Naive thymus-derived CD4-positive, alpha-beta T cell (primary cell): ENCODE measurements around the gene ARFGAP2. TPM values are rescaled to one million over a fixed set of nuclear protein-coding genes. Genes with fewer than 3 reads are reported as not detected.
"Not testable (repeated sequence)": the region's sequence is repeated elsewhere in the genome, so short reads cannot be mapped to it uniquely, and the experiment has no call there.

Source experiments
- ATAC-seq: fragments of 150-1000 bp; cut with Tn5 transposase; 2 replicates; pipeline ENCODE4 v1.10.0; 2021; ENCODE audit warnings: mild to moderate bottlenecking, moderate library complexity
- CTCF ChIA-PET: fragments of 350-600 bp; sonication (Branson Sonifier 250); formaldehyde crosslinking; loops from one replicate; lab custom pipeline; 2021; ENCODE audit warnings: antibody characterized with exemption; lab: Charles Lee
- POLR2A ChIA-PET: fragments of 350-600 bp; sonication (Branson Sonifier 250); formaldehyde crosslinking; loops from one replicate; lab custom pipeline; 2021; ENCODE audit warnings: antibody characterized with exemption, inconsistent platforms; lab: Charles Lee
- DNase-seq, 9 donors: peaks; one replicate each; pipeline versions ENCODE4 v3.0.0 to v3.0.0-alpha.2; 2020 to 2022; ENCODE audit warnings: mixed read lengths in 1 of 9
- H3K27ac ChIP-seq: one replicate; pipeline ENCODE4 v1.7.0; 2013; ENCODE audit warnings: mild to moderate bottlenecking, low read depth, low read length, moderate library complexity
- H3K27me3 ChIP-seq, 2 donors: one replicate each; pipeline ENCODE4 v1.7.0; 2013; ENCODE audit warnings: low read length in 2 of 2, mild to moderate bottlenecking in 2 of 2, moderate library complexity in 2 of 2; ENCODE audit not compliant: control insufficient read depth in 2 of 2, insufficient read depth in 2 of 2
- H3K36me3 ChIP-seq, 3 experiments: 1 replicate in 2 of 3; 2 replicates in 1 of 3; pipeline ENCODE4 v1.7.0; 2013; ENCODE audit warnings: low read length in 3 of 3, mild to moderate bottlenecking in 3 of 3, moderate library complexity in 1 of 3; ENCODE audit not compliant: insufficient read depth in 3 of 3, control insufficient read depth in 2 of 3
- H3K4me1 ChIP-seq, 2 donors: one replicate each; pipeline ENCODE4 v1.7.0; 2013; ENCODE audit warnings: low read length in 2 of 2, mild to moderate bottlenecking in 2 of 2, moderate library complexity in 1 of 2; ENCODE audit not compliant: control insufficient read depth in 2 of 2, insufficient read depth in 2 of 2
- H3K4me3 ChIP-seq: 2 replicates; pipeline ENCODE4 v1.7.0; 2013; ENCODE audit warnings: mild to moderate bottlenecking, low read length
- H3K9me3 ChIP-seq, 3 experiments: 1 replicate in 2 of 3; 2 replicates in 1 of 3; pipeline ENCODE4 v1.7.0; 2013; ENCODE audit warnings: low read length in 3 of 3; ENCODE audit not compliant: control insufficient read depth in 2 of 3
- H3K27ac Mint-ChIP-seq, 9 donors: one replicate each; pipeline ENCODE4 v1.8.0; 2020 to 2022; ENCODE audit warnings: mixed read lengths in 9 of 9, mild to moderate bottlenecking in 8 of 9, moderate library complexity in 5 of 9, inconsistent platforms in 2 of 9
- H3K27me3 Mint-ChIP-seq, 5 donors: one replicate each; pipeline ENCODE4 v1.8.0; 2021 to 2022; ENCODE audit warnings: mixed read lengths in 5 of 5, mild to moderate bottlenecking in 1 of 5
- H3K36me3 Mint-ChIP-seq, 5 donors: one replicate each; pipeline ENCODE4 v1.8.0; 2020 to 2022; ENCODE audit warnings: mixed read lengths in 5 of 5, mild to moderate bottlenecking in 3 of 5, inconsistent platforms in 1 of 5
- H3K4me1 Mint-ChIP-seq, 7 donors: one replicate each; pipeline ENCODE4 v1.8.0; 2020 to 2022; ENCODE audit warnings: mixed read lengths in 7 of 7, mild to moderate bottlenecking in 3 of 7, inconsistent platforms in 1 of 7
- H3K4me3 Mint-ChIP-seq, 10 donors: one replicate each; pipeline ENCODE4 v1.8.0; 2020 to 2022; ENCODE audit warnings: mild to moderate bottlenecking in 10 of 10, mixed read lengths in 10 of 10, moderate library complexity in 6 of 10, inconsistent platforms in 2 of 10
- H3K9me3 Mint-ChIP-seq, 11 donors: one replicate each; pipeline ENCODE4 v1.8.0; 2020 to 2022; ENCODE audit warnings: mixed read lengths in 11 of 11, mild to moderate bottlenecking in 4 of 11, inconsistent platforms in 1 of 11, moderate library complexity in 1 of 11
- intact Hi-C, 2 donors: fragments of 100-400 bp; cut with micrococcal nuclease; formaldehyde crosslinking; loops; one replicate each; pipeline ENCODE4 v1.15.1; 2023
- polyA plus RNA-seq, 2 donors: library from polyadenylated mRNA; unstranded; fragments of 300-500 nt; fragmentation: Illumina TruSeq; gene quantifications; one replicate each; pipeline ENCODE4 v1.2.3, GENCODE V29; 2021
- total RNA-seq, 6 experiments: library from RNA in 5 of 6; stranded (reverse) in 5 of 6; gene quantifications; 1 replicate in 5 of 6; 2 replicates in 1 of 6; pipeline ENCODE4 v1.2.3 and lab custom pipeline; 2021 to 2026

Gene ARFGAP2
- total and polyA plus RNA-seq, 7 experiments from 2014 or later: 107 to 220 (median 145) TPM

DNA sequence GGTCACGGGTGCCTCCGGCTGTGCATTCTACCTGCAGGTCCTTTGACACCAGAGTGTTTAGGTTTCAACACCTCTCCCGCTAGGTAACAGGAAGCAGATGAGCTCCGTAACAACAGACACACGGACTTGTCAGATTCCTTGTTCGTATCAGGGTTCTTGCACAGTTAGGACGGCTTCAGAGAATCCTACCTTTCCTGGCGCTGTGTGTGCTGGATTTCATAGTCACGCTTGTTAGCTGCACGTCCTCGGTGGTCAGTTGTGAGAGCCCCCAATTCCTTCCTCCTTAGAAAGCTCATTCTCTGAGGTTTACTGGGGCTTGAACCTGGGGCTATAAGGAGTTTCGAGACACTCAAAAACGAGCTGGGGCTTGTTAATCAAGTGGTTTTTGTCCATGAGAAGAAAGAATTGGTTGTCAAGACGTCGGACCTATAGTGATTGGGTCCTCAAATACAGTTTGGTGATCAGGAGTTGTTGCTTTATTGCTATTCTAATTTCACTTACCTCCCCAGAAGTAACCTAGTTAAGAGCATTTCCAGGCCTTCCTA, 38.8 kb upstream of the ARFGAP2 start:
- H3K9me3 Mint-ChIP-seq: peaks cover 0 to 2% (median 0%) of the 10 kb centered on the region in 11 donors
- H3K4me1 Mint-ChIP-seq: peaks cover 27 to 49% (median 37%) of the 10 kb centered on the region in 7 donors
- Histone ChIP-seq H3K27me3 (no peaks in the 10 kb centered on the region), H3K9me3 (no peaks in the 10 kb centered on the region), H3K4me3 (peak overlapping the region; percentile 89), H3K27ac (peak overlapping the region; percentile 85), H3K36me3 (peaks cover 0 to 20% (median 0%) of the 10 kb centered on the region in 3 experiments), H3K4me1 (peaks cover 3 to 21% of the 10 kb centered on the region in 2 donors)
- DNase-seq: no peak
- peak overlapping the region; percentile 96 to 100 (median 98) for H3K27ac Mint-ChIP-seq
- intact Hi-C loops: loop anchor here (1.0 to 10.0 kb wide), 7 partner anchors 10 to 601 kb away; partner anchors contain the start of genes ACP2 (in 1 of the 2), ATG13 (in 1 of the 2), CSTPP1 (in 1 of the 2) and HARBI1 (in 1 of the 2)
- ChIA-PET POLR2A (interaction anchor here (0.5 to 3.4 kb wide), 23 partner anchors 9 to 553 kb away, joined by 3 to 63 read pairs (median 5); partner anchors contain the start of genes ACP2, ARFGAP2, MADD and NR1H3), CTCF (interaction anchor here (1.0 to 3.1 kb wide), 5 partner anchors 19 to 55 kb away, joined by 5 to 15 read pairs (median 10); partner anchors contain the start of genes ACP2, ARFGAP2 and MADD)
- H3K27me3 Mint-ChIP-seq: no peaks in the 10 kb centered on the region
- no peak for ATAC-seq
- peak overlapping the region; percentile 92 to 100 (median 96) for H3K4me3 Mint-ChIP-seq
- H3K36me3 Mint-ChIP-seq: peaks cover 8 to 39% (median 20%) of the 10 kb centered on the region in 5 donors

GRCh38 chr11:47213950-47214565, 37.4 kb upstream of the ARFGAP2 start:
- H3K4me3 Mint-ChIP-seq: peak overlapping the region; percentile 92 to 100 (median 96)
- no peaks in the 10 kb centered on the region for H3K9me3 Mint-ChIP-seq
- Histone ChIP-seq H3K27me3 (no peaks in the 10 kb centered on the region), H3K4me3 (peak overlapping the region; percentile 89), H3K4me1 (peaks cover 3 to 21% of the 10 kb centered on the region in 2 donors), H3K27ac (peak overlapping the region; percentile 85), H3K36me3 (peaks cover 0 to 9% (median 0%) of the 10 kb centered on the region in 3 experiments), H3K9me3 (no peaks in the 10 kb centered on the region)
- DNase-seq (peak; percentile 64 to 85 (median 76)), ATAC-seq (peak; percentile 86)
- peak overlapping the region; percentile 96 to 100 (median 99) for H3K27ac Mint-ChIP-seq
- CTCF ChIA-PET: interaction anchor here (0.6 to 3.1 kb wide), 9 partner anchors 20 to 399 kb away, joined by 3 to 15 read pairs (median 7); partner anchors contain the start of genes ACP2 and ARFGAP2
- intact Hi-C loops: loop anchor here (1.0 to 10.0 kb wide), 13 partner anchors 28 to 599 kb away; partner anchors contain the start of genes SLC39A13 (in 2 of the 2), ACP2 (in 1 of the 2), ATG13 (in 1 of the 2) and CKAP5 (in 1 of the 2)
- H3K36me3 Mint-ChIP-seq: peaks cover 8 to 30% (median 14%) of the 10 kb centered on the region in 5 donors
- peaks cover 26 to 39% (median 32%) of the 10 kb centered on the region in 7 donors for H3K4me1 Mint-ChIP-seq
- POLR2A ChIA-PET: interaction anchor here (0.7 to 3.4 kb wide), 15 partner anchors 21 to 634 kb away, joined by 3 to 63 read pairs (median 9); partner anchors contain the start of genes ACP2, ARFGAP2, MADD and NR1H3
- H3K27me3 Mint-ChIP-seq: no peaks in the 10 kb centered on the region

- ChIA-PET POLR2A (no interaction called here), CTCF (interaction anchor here (1.3 kb wide), 1 partner anchor 60 kb away, joined by 3 read pairs; no protein-coding TSS in a partner anchor)
- Histone ChIP-seq H3K27me3 (no peaks in the 10 kb centered on the region), H3K9me3 (no peaks in the 10 kb centered on the region), H3K27ac (no peak overlapping the region), H3K36me3 (peaks cover 0 to 2% (median 0%) of the 10 kb centered on the region in 3 experiments), H3K4me3 (no peak overlapping the region), H3K4me1 (peaks cover 3 to 20% of the 10 kb centered on the region in 2 donors)
- H3K27me3 Mint-ChIP-seq: no peaks in the 10 kb centered on the region
- intact Hi-C loops: loop anchor here (10.0 kb wide), 2 partner anchors 192 to 598 kb away; partner anchors contain the start of genes ATG13 (in 1 of the 2), HARBI1 (in 1 of the 2) and SLC39A13 (in 1 of the 2)
- ATAC-seq (no peak), DNase-seq (no peak)
- H3K36me3 Mint-ChIP-seq: peaks cover 2 to 23% (median 8%) of the 10 kb centered on the region in 5 donors
- no peaks in the 10 kb centered on the region for H3K9me3 Mint-ChIP-seq
- H3K4me1 Mint-ChIP-seq: peaks cover 19 to 32% (median 25%) of the 10 kb centered on the region in 7 donors
- H3K27ac Mint-ChIP-seq: peak overlapping the region in 1 of 9 donors; percentile 38
- H3K4me3 Mint-ChIP-seq: peak overlapping the region in 2 of 10 donors; percentile 51 to 92
Measured at GRCh38 chr11:47212938-47213337, 36.3 kb upstream of the ARFGAP2 start.

DNA sequence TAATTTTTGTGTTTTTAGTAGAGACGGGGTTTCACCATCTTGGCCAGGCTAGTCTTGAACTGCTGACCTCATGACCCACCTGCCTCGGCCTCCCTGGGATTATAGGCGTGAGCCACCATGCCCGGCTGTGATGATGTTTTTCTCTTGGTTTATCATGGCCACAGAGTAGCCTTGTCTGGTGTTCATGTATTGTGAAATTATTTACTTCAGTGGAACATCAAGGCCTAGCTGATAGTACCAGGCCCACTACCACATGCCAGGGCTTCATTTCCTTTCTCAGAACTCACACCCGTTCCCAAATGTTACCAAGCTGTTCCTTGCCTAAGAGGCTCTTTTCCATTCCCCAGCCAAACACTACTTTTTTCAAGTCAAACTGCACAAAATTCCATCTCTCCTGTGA, 31.9 kb upstream of the ARFGAP2 start:
- POLR2A ChIA-PET: interaction anchor here (0.9 kb wide), 1 partner anchor 24 kb away, joined by 3 read pairs; no protein-coding TSS in a partner anchor
- Histone ChIP-seq H3K27me3 (no peaks in the 10 kb centered on the region), H3K4me1 (no peaks in the 10 kb centered on the region), H3K36me3 (no peaks in the 10 kb centered on the region), H3K27ac (no peak overlapping the region), H3K9me3 (no peaks in the 10 kb centered on the region), H3K4me3 (no peak overlapping the region)
- CTCF ChIA-PET: no interaction called here
- Mint-ChIP-seq H3K36me3 (no peaks in the 10 kb centered on the region), H3K4me1 (peaks cover 0 to 3% (median 0%) of the 10 kb centered on the region in 7 donors), H3K4me3 (no peak overlapping the region), H3K9me3 (no peaks in the 10 kb centered on the region), H3K27ac (no peak overlapping the region), H3K27me3 (peaks cover 0 to 11% (median 0%) of the 10 kb centered on the region in 5 donors)
- DNase-seq: no peak
- no peak for ATAC-seq
- intact Hi-C loops: no loop called here

DNA sequence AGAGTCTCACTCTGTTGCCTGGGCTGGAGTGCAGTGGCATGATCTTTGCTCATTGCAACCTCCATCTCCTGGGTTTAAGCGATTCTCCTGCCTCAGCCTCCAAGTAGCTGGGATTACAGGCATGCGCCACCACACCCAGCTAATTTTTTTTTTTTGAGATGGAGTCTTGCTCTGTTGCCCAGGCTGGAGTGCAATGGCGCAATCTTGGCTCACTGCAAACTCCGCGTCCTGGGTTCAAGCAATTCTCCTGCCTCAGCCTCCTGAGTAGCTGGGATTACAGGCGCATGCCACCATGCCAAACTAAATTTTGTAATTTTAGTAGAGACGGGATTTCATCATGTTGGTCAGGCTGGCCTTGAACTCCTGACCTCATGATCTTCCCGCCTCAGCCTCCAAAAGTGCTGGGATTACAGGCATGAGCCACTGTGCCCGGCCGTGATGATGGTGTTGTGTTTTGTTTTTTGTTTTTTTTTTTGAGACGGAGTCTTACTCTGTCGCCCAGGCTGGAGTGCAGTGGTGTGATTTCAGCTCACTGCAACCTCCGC, 31.4 kb upstream of the ARFGAP2 start:
- H3K4me3 Mint-ChIP-seq, H3K9me3 Mint-ChIP-seq, DNase-seq, H3K27ac Mint-ChIP-seq, POLR2A ChIA-PET, H3K27me3 ChIP-seq, H3K9me3 ChIP-seq, H3K4me1 Mint-ChIP-seq, CTCF ChIA-PET, H3K27ac ChIP-seq, ATAC-seq, H3K36me3 ChIP-seq, H3K4me1 ChIP-seq, intact Hi-C loops, H3K4me3 ChIP-seq, H3K36me3 Mint-ChIP-seq: not testable (repeated sequence)
- H3K27me3 Mint-ChIP-seq: peaks cover 0 to 11% (median 0%) of the 10 kb centered on the region in 5 donors

GRCh38 chr11:47207459-47207858, 30.8 kb upstream of the ARFGAP2 start:
- H3K27ac ChIP-seq: no peak overlapping the region
- H3K4me3 ChIP-seq: no peak overlapping the region
- H3K27ac Mint-ChIP-seq: no peak overlapping the region
- no peaks in the 10 kb centered on the region for H3K9me3 ChIP-seq
- no peaks in the 10 kb centered on the region for H3K36me3 Mint-ChIP-seq
- ChIA-PET CTCF (no interaction called here), POLR2A (interaction anchor here (0.6 kb wide), 1 partner anchor 319 kb away, joined by 3 read pairs; no protein-coding TSS in a partner anchor)
- no peaks in the 10 kb centered on the region for H3K9me3 Mint-ChIP-seq
- H3K4me1 ChIP-seq: no peaks in the 10 kb centered on the region
- no peak for ATAC-seq
- no peaks in the 10 kb centered on the region for H3K4me1 Mint-ChIP-seq
- no peak for DNase-seq
- H3K36me3 ChIP-seq: no peaks in the 10 kb centered on the region
- intact Hi-C loops: no loop called here
- no peaks in the 10 kb centered on the region for H3K27me3 ChIP-seq
- H3K4me3 Mint-ChIP-seq: no peak overlapping the region
- H3K27me3 Mint-ChIP-seq: peaks cover 0 to 13% (median 0%) of the 10 kb centered on the region in 5 donors
